ENCODE measurements around the gene C19orf81.

Gene C19orf81

GRCh38 chr19:50659318-50660087, 10.3 kb downstream of the C19orf81 start:
- in situ Hi-C loops (cut with HindIII; ENCODE audit: low pct_ligation_motif_present, low sequenced_read_pairs), result no loop called here
- Histone ChIP-seq H3K27ac (no peak overlapping the region), H3K27me3 (replicated peaks) (no peaks in the 10 kb centered on the region), H3K36me3 (replicated peaks) (no peaks in the 10 kb centered on the region), H3K4me3 (ENCODE audit: low read depth, low read length) (no peak overlapping the region)
- no peak for DNase-seq
- TF ChIP-seq CTCF (IDR thresholded peaks at IDR 0.05; ENCODE audit: low read depth, low read length, missing control alignments), result no peak

DNA sequence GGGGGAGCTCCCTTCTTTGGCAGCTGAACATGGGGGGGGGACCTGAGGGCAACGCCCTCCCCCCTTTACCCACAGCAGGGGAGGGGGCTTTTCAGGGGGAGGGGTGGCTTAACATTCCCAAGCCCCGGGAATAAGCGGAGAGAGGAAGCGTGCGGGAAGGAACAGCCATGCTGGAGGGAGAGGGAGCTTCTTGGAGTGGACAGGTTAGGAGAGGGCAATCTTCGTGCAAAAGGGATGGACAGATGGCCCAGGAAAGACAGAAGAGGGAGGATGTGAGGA, 10.8 kb downstream of the C19orf81 start:
- no peaks in the 10 kb centered on the region for H3K27me3 ChIP-seq (replicated peaks)
- no peak overlapping the region for H3K27ac ChIP-seq
- H3K36me3 ChIP-seq (replicated peaks), result no peaks in the 10 kb centered on the region
- TF ChIP-seq CTCF (IDR thresholded peaks at IDR 0.05; ENCODE audit: low read depth, low read length, missing control alignments), result no peak
- H3K4me3 ChIP-seq (ENCODE audit: low read depth, low read length), result no peak overlapping the region
- in situ Hi-C loops (cut with HindIII; ENCODE audit: low pct_ligation_motif_present, low sequenced_read_pairs), result no loop called here
- no peak for DNase-seq

- in situ Hi-C loops (cut with HindIII; ENCODE audit: low pct_ligation_motif_present, low sequenced_read_pairs), result no loop called here
- Histone ChIP-seq H3K4me3 (ENCODE audit: low read depth, low read length) (no peak overlapping the region), H3K36me3 (replicated peaks) (no peaks in the 10 kb centered on the region), H3K27ac (no peak overlapping the region), H3K27me3 (replicated peaks) (peaks cover under 1% of the 10 kb centered on the region)
- DNase-seq, result no peak
- no peak for TF ChIP-seq CTCF (IDR thresholded peaks at IDR 0.05; ENCODE audit: low read depth, low read length, missing control alignments)
Observed at GRCh38 chr19:50661023-50661422, 11.8 kb downstream of the C19orf81 start.

- TF ChIP-seq CTCF (IDR thresholded peaks at IDR 0.05; ENCODE audit: low read depth, low read length, missing control alignments), result no peak
- H3K4me3 ChIP-seq (ENCODE audit: low read depth, low read length), result no peak overlapping the region
- DNase-seq, result no peak
- peaks cover 9% of the 10 kb centered on the region for H3K27me3 ChIP-seq (replicated peaks)
- no peaks in the 10 kb centered on the region for H3K36me3 ChIP-seq (replicated peaks)
- in situ Hi-C loops (cut with HindIII; ENCODE audit: low pct_ligation_motif_present, low sequenced_read_pairs), result no loop called here
- H3K27ac ChIP-seq, result no peak overlapping the region
Observed at GRCh38 chr19:50661766-50662650, 12.8 kb downstream of the C19orf81 start.

DNA sequence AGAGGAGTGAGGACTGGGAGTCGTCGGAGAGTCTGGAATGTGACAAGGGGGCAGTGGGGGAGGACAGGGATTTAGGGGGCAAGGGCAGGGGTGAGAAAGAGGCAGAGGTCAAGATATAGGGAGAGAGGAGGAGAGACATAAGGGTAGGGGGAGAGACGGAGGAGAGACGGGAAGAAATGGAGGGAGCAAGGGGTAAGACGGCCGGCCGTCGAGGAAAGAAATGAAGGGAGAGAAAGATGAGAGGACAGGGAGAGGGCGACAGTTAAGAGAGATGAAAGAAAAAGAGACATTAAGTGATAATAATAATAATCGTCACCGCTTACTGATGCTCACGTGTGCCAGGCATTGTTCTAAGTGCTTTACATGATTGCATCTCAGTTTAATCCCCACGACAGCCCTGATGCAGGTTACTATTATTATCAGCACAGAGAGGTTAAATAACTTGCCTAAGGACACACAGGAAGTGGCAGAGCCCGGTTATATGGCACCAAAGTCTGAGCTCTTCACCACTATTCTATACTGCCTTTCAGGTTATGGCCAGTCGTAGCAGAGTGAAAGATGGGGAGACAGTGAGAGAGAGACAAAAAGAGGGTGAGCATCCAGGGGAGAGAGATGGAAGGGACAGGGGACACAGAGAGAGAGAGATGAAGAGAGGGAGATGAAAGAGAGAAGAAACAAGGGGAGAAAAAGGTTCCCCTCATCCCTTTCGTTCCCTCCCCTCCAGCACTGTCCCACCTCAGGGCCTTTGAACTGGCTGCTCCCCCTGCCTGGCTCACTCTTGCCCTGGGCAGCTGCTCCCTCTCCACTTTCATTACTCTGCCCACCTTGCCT, 13.6 kb downstream of the C19orf81 start:
- no peak overlapping the region for H3K4me3 ChIP-seq (ENCODE audit: low read depth, low read length)
- no peak for TF ChIP-seq CTCF (IDR thresholded peaks at IDR 0.05; ENCODE audit: low read depth, low read length, missing control alignments)
- peaks cover 18% of the 10 kb centered on the region for H3K27me3 ChIP-seq (replicated peaks)
- H3K36me3 ChIP-seq (replicated peaks), result no peaks in the 10 kb centered on the region
- DNase-seq, result no peak
- no peak overlapping the region for H3K27ac ChIP-seq
- in situ Hi-C loops (cut with HindIII; ENCODE audit: low pct_ligation_motif_present, low sequenced_read_pairs), result no loop called here
